Vagina (tissue), 2 donors: ENCODE data around the gene NMRAL1.

Experiments
- POLR2A ChIP-seq, 2 donors: fragments of 450-650 bp; IDR thresholded peaks; one replicate each; pipeline ENCODE4 v1.6.1; 2017; ENCODE audit warnings: antibody characterized with exemption in 2 of 2, mild to moderate bottlenecking in 2 of 2, moderate library complexity in 2 of 2
- TF ChIP-seq, protein P1 (sequence below), 3 experiments: fragments of 450-650 bp in 2 of 3; fragments of 200-600 bp in 1 of 3; sonication (generic) in 1 of 3; IDR thresholded peaks; one replicate each; pipeline ENCODE4 v1.5.1; 2017 to 2019; ENCODE audit warnings: antibody characterized with exemption in 3 of 3, mild to moderate bottlenecking in 2 of 3, moderate library complexity in 2 of 3

DNA sequence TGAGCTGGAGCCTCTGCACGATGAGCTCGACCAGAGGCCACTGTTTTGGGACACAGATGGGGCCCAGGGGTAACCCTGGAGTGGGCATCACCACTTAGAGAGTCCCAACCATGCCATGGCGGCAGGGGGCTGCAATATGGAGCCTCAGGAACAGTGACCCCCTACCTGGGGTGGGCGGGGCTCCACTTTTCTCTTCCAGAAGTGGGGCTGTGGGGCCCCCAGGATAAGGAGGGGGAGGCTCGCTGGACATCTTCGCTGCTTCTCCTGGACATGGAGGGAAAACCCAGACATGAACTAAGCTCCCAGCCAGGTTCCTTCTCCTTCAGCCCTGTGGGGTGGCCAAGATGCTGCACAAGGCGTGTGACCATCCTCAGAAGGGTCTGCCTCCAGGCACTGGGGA, 39.5 kb upstream of the NMRAL1 start:
- TF ChIP-seq, protein P1, sequence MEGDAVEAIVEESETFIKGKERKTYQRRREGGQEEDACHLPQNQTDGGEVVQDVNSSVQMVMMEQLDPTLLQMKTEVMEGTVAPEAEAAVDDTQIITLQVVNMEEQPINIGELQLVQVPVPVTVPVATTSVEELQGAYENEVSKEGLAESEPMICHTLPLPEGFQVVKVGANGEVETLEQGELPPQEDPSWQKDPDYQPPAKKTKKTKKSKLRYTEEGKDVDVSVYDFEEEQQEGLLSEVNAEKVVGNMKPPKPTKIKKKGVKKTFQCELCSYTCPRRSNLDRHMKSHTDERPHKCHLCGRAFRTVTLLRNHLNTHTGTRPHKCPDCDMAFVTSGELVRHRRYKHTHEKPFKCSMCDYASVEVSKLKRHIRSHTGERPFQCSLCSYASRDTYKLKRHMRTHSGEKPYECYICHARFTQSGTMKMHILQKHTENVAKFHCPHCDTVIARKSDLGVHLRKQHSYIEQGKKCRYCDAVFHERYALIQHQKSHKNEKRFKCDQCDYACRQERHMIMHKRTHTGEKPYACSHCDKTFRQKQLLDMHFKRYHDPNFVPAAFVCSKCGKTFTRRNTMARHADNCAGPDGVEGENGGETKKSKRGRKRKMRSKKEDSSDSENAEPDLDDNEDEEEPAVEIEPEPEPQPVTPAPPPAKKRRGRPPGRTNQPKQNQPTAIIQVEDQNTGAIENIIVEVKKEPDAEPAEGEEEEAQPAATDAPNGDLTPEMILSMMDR (IDR thresholded peaks at IDR 0.05), result no peak
- no peak for TF ChIP-seq POLR2A (IDR thresholded peaks at IDR 0.05)
